Adrenal gland (tissue), 5 donors: ENCODE results near the gene RAPGEF2.

Experiments
- CTCF ChIP-seq, 6 experiments: fragments of 450-650 bp in 4 of 6; fragments of 200-600 bp in 2 of 6; sonication (generic) in 1 of 6; IDR thresholded peaks; 1 replicate in 5 of 6; 2 replicates in 1 of 6; pipeline versions ENCODE4 v1.5.1 to v1.8.0; 2016 to 2021; ENCODE audit warnings: antibody characterized with exemption in 6 of 6, mild to moderate bottlenecking in 2 of 6, moderate library complexity in 1 of 6
- POLR2A ChIP-seq, 2 donors: fragments of 450-650 bp; IDR thresholded peaks; one replicate each; pipeline ENCODE4 v1.6.1; 2017; ENCODE audit warnings: antibody characterized with exemption in 2 of 2, mild to moderate bottlenecking in 2 of 2, moderate library complexity in 1 of 2
- donor health status: DM: no; HTN: no; CAD: no.

DNA sequence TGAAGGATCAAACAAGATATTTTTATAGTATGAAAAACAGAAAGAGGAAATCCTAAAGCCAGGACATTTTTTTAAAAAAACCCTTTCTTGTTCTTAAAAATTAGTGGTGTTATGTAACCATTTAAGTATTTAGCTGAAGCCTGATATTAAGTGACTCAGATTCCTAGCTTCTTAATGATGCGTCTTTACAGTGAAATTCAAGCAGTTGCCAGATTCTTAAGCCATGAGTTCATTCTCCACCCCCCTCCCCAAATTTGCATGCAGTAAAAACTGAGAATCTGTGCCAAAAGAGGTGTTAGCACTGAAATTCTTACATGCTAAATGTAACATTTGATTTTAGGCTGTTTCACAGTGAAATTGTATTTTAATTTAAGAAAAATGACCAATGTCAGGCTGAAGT lies 180.8 kb downstream of the RAPGEF2 start:
- no peak for TF ChIP-seq POLR2A (IDR thresholded peaks at IDR 0.05)
- no peak for TF ChIP-seq CTCF (IDR thresholded peaks at IDR 0.05)
